ENCODE measurements around the gene GBP5. TPM values are rescaled to one million over a fixed set of nuclear protein-coding genes. Genes with fewer than 3 reads are reported as not detected.
"Not testable (repeated sequence)": the region's sequence is repeated elsewhere in the genome, so short reads cannot be mapped to it uniquely, and the experiment has no call there.

GBP5 gene
- polyA plus RNA-seq, 1 of the 3 experiments (the other 2 are of a cell fraction), result 0.08 TPM

- H3K79me2 ChIP-seq (ENCODE audit: insufficient read depth); DNase-seq; H3K9ac ChIP-seq; H3K9me2 ChIP-seq; H3K4me2 ChIP-seq; H3F3A ChIP-seq (replicated peaks; ENCODE audit: insufficient read depth); H3K9me3 ChIP-seq; H3K27me3 ChIP-seq (ENCODE audit: insufficient read depth); H4K20me1 ChIP-seq (ENCODE audit: insufficient read depth); H3K4me1 ChIP-seq (ENCODE audit: control insufficient read depth in 1 of 2, insufficient read depth in 2 of 2, low read depth in 1 of 2, low read length in 1 of 2); H3K36me3 ChIP-seq (replicated peaks in 1 of 2; ENCODE audit: control insufficient read depth in 1 of 2, insufficient read depth in 2 of 2, low read length in 1 of 2); CTCF ChIA-PET; H2AFZ ChIP-seq (ENCODE audit: low read depth); POLR2A ChIA-PET; H3K4me3 ChIP-seq (ENCODE audit: low read depth in 2 of 2, low read length in 1 of 2); H3K27ac ChIP-seq (ENCODE audit: low read depth in 2 of 2, low read length in 1 of 2): not testable (repeated sequence)
- WGBS (ENCODE audit: low lambda C conversion rate), result 26% methylated on average over 3 of the region's 3 CpGs
These were observed 27.2 kb upstream of the GBP5 start for GRCh38 chr1:89299739-89300463.

GRCh38 chr1:89298461-89298860 is 25.8 kb upstream of the GBP5 start:
- no peak overlapping the region for H3K9ac ChIP-seq
- H4K20me1 ChIP-seq (ENCODE audit: insufficient read depth), result no peaks in the 10 kb centered on the region
- ChIA-PET CTCF (no interaction called here), POLR2A (no interaction called here)
- no peak overlapping the region for H3K4me2 ChIP-seq
- no peak for DNase-seq
- H3K9me3 ChIP-seq, result no peaks in the 10 kb centered on the region
- no peaks in the 10 kb centered on the region for H3K4me1 ChIP-seq (ENCODE audit: control insufficient read depth in 1 of 2, insufficient read depth in 2 of 2, low read depth in 1 of 2, low read length in 1 of 2)
- H3K79me2 ChIP-seq (ENCODE audit: insufficient read depth), result no peaks in the 10 kb centered on the region
- no peaks in the 10 kb centered on the region for H3F3A ChIP-seq (replicated peaks; ENCODE audit: insufficient read depth)
- H3K36me3 ChIP-seq (replicated peaks in 1 of 2; ENCODE audit: control insufficient read depth in 1 of 2, insufficient read depth in 2 of 2, low read length in 1 of 2), result no peaks in the 10 kb centered on the region
- H3K4me3 ChIP-seq (ENCODE audit: low read depth in 2 of 2, low read length in 1 of 2), result no peak overlapping the region
- H3K27me3 ChIP-seq (ENCODE audit: insufficient read depth), result no peaks in the 10 kb centered on the region
- no peak overlapping the region for H3K27ac ChIP-seq (ENCODE audit: low read depth in 2 of 2, low read length in 1 of 2)
- TF ChIP-seq YY1 (IDR thresholded peaks at IDR 0.05; ENCODE audit: low read depth) (no peak), USF2 (IDR thresholded peaks at IDR 0.05; ENCODE audit: borderline replicate concordance, low read depth, low read length) (no peak), RAD21 (IDR thresholded peaks at IDR 0.05; ENCODE audit: low read length) (no peak), JUND (IDR thresholded peaks at IDR 0.05) (no peak), ELF1 (IDR thresholded peaks at IDR 0.05) (no peak), EP300 (IDR thresholded peaks at IDR 0.05; ENCODE audit: borderline replicate concordance in 1 of 2, low read depth in 1 of 2, low read length in 1 of 2) (no peak), ZBTB33 (IDR thresholded peaks at IDR 0.05; ENCODE audit: borderline replicate concordance, low read depth) (no peak), MXI1 (IDR thresholded peaks at IDR 0.05; ENCODE audit: low read depth, low read length) (no peak), CHD2 (IDR thresholded peaks at IDR 0.05; ENCODE audit: low read length, partially characterized antibody) (no peak)
- H3K9me2 ChIP-seq, result no peaks in the 10 kb centered on the region
- H2AFZ ChIP-seq (ENCODE audit: low read depth), result no peak overlapping the region

Measured in SK-N-SH (cell line).